MCF 10A (cell line): Measurements from ENCODE around the gene PON3. TPM values are rescaled to one million over a fixed set of nuclear protein-coding genes. Genes with fewer than 3 reads are reported as not detected.
"Not testable (repeated sequence)": the region's sequence is repeated elsewhere in the genome, so short reads cannot be mapped to it uniquely, and the experiment has no call there.

ENCODE experiments used
- BruUV-seq: library from RNA; stranded (reverse); fragments of 400-500 nt; replicated peaks from 2 replicates; lab custom pipeline; 2021; lab: Mats Ljungman, UMichigan
- CTCF ChIA-PET: fragments of 300-600 bp; sonication (Branson Sonifier 250); formaldehyde crosslinking; extraction: SDS; loops from one replicate; lab custom pipeline; 2021; ENCODE audit warnings: antibody characterized with exemption, inconsistent platforms; lab: Yijun Ruan, JAX
- POLR2A ChIA-PET: fragments of 300-600, 350-650 bp; sonication (Branson Sonifier 250); formaldehyde crosslinking; extraction: SDS; loops from one replicate; lab custom pipeline; 2020; ENCODE audit warnings: antibody characterized with exemption, inconsistent platforms; lab: Yijun Ruan, JAX
- DNase-seq: peaks from one replicate; pipeline ENCODE4 v3.0.0-alpha.2; 2018; ENCODE audit not compliant: unreplicated experiment
- H3K27ac Mint-ChIP-seq: one replicate; pipeline ENCODE4 v1.8.0; 2022; ENCODE audit warnings: mild to moderate bottlenecking, low read depth, mixed read lengths; ENCODE audit not compliant: unreplicated experiment
- H3K27me3 Mint-ChIP-seq: one replicate; pipeline ENCODE4 v1.8.0; 2022; ENCODE audit warnings: mixed read lengths; ENCODE audit not compliant: insufficient read depth, unreplicated experiment
- H3K36me3 Mint-ChIP-seq: one replicate; pipeline ENCODE4 v1.8.0; 2022; ENCODE audit warnings: mild to moderate bottlenecking, moderate library complexity, mixed read lengths; ENCODE audit not compliant: insufficient read depth, unreplicated experiment
- H3K4me1 Mint-ChIP-seq: one replicate; pipeline ENCODE4 v1.8.0; 2022; ENCODE audit warnings: mixed read lengths; ENCODE audit not compliant: insufficient read depth, unreplicated experiment
- H3K4me3 Mint-ChIP-seq: one replicate; pipeline ENCODE4 v1.8.0; 2022; ENCODE audit warnings: mild to moderate bottlenecking, moderate library complexity, mixed read lengths; ENCODE audit not compliant: unreplicated experiment
- H3K9me3 Mint-ChIP-seq: one replicate; pipeline ENCODE4 v1.8.0; 2022; ENCODE audit warnings: mixed read lengths; ENCODE audit not compliant: unreplicated experiment
- CTCF ChIP-seq: fragments of 200-600 bp; IDR thresholded peaks from one replicate; pipeline ENCODE4 v1.8.0; 2022; ENCODE audit warnings: antibody characterized with exemption, mild to moderate bottlenecking; ENCODE audit not compliant: unreplicated experiment
- intact Hi-C: fragments of 100-400 bp; cut with micrococcal nuclease; formaldehyde crosslinking; loops from 2 replicates; pipeline ENCODE4 v1.14.1; 2022
- total RNA-seq: library from RNA; stranded (reverse); gene quantifications from 2 replicates; pipeline ENCODE4 v1.2.3, GENCODE V29; 2022

The PON3 gene
- total RNA-seq, 1 experiment from 2014 or later = not detected

GRCh38 chr7:95394370-95394769 lies 1.8 kb downstream of the PON3 start:
- BruUV-seq = no TSS peak
- intact Hi-C loops = no loop called here
- Mint-ChIP-seq H3K36me3 (peaks cover 4% of the 10 kb centered on the region), H3K9me3 (no peaks in the 10 kb centered on the region), H3K27ac (no peak overlapping the region), H3K27me3 (no peaks in the 10 kb centered on the region), H3K4me3 (no peak overlapping the region), H3K4me1 (peaks cover 6% of the 10 kb centered on the region)
- CTCF ChIA-PET = interaction anchor here (0.6 kb wide), 1 partner anchor 112 kb away, joined by 3 read pairs; no protein-coding TSS in a partner anchor
- no peak for DNase-seq
- TF ChIP-seq CTCF = no peak
- POLR2A ChIA-PET = no interaction called here

- Mint-ChIP-seq H3K27me3 (no peaks in the 10 kb centered on the region), H3K27ac (no peak overlapping the region), H3K4me1 (peaks cover 6% of the 10 kb centered on the region), H3K36me3 (peaks cover 4% of the 10 kb centered on the region), H3K4me3 (no peak overlapping the region), H3K9me3 (no peaks in the 10 kb centered on the region)
- no peak for TF ChIP-seq CTCF
- no peak for DNase-seq
- BruUV-seq = no TSS peak
- CTCF ChIA-PET = no interaction called here
- POLR2A ChIA-PET = interaction anchor here (1.2 kb wide), 1 partner anchor 14 kb away, joined by 3 read pairs; no protein-coding TSS in a partner anchor
- intact Hi-C loops = no loop called here
Measured at GRCh38 chr7:95391761-95392160, 4.4 kb downstream of the PON3 start.

GRCh38 chr7:95389516-95389915 lies 6.7 kb downstream of the PON3 start:
- ChIA-PET CTCF (interaction anchor here (0.5 kb wide), 1 partner anchor 425 kb away, joined by 3 read pairs; no protein-coding TSS in a partner anchor), POLR2A (no interaction called here)
- no peak for DNase-seq
- no TSS peak for BruUV-seq
- H3K27ac Mint-ChIP-seq = no peak overlapping the region
- peaks cover 4% of the 10 kb centered on the region for H3K36me3 Mint-ChIP-seq
- TF ChIP-seq CTCF = no peak
- peaks cover 6% of the 10 kb centered on the region for H3K4me1 Mint-ChIP-seq
- H3K4me3 Mint-ChIP-seq = no peak overlapping the region
- no peaks in the 10 kb centered on the region for H3K27me3 Mint-ChIP-seq
- peaks cover 8% of the 10 kb centered on the region for H3K9me3 Mint-ChIP-seq
- intact Hi-C loops = no loop called here

- DNase-seq, BruUV-seq, H3K36me3 Mint-ChIP-seq, CTCF ChIA-PET, intact Hi-C loops, POLR2A ChIA-PET, H3K27ac Mint-ChIP-seq, H3K4me1 Mint-ChIP-seq, H3K27me3 Mint-ChIP-seq, H3K4me3 Mint-ChIP-seq: not testable (repeated sequence)
- H3K9me3 Mint-ChIP-seq = peaks cover 30% of the 10 kb centered on the region
Measured at GRCh38 chr7:95379457-95379856, 16.7 kb downstream of the PON3 start.
